WTC11 (cell line): Measurements from ENCODE around the gene MTNR1B.

Source experiments
- CBFB ChIP-seq: sonication (generic); formaldehyde crosslinking; IDR thresholded peaks from 2 replicates; pipeline ENCODE4 v1.8.1; 2022; ENCODE audit warnings: mild to moderate bottlenecking, low read depth, missing genetic modification reagents
- CREB1 ChIP-seq: sonication (generic); formaldehyde crosslinking; IDR thresholded peaks from 2 replicates; pipeline ENCODE4 v1.8.0; 2023; ENCODE audit warnings: mild to moderate bottlenecking, missing genetic modification reagents
- FOXK1 ChIP-seq: sonication (generic); formaldehyde crosslinking; IDR thresholded peaks from 2 replicates; pipeline ENCODE4 v1.8.0; 2022; ENCODE audit warnings: mild to moderate bottlenecking, moderate library complexity, missing genetic modification reagents
- TF ChIP-seq, protein P1 (sequence below): fragments of 200-600 bp; IDR thresholded peaks from 2 replicates; pipeline ENCODE4 v1.8.0; 2022; ENCODE audit warnings: antibody characterized with exemption
- TF ChIP-seq, protein P2 (sequence below): sonication (generic); formaldehyde crosslinking; conservative IDR thresholded peaks from 2 replicates; pipeline ENCODE4 v1.8.1; 2022; ENCODE audit warnings: mild to moderate bottlenecking, missing genetic modification reagents
- TF ChIP-seq, protein P3 (sequence below): sonication (generic); formaldehyde crosslinking; IDR thresholded peaks from 2 replicates; pipeline ENCODE4 v1.8.0; 2023; ENCODE audit warnings: missing genetic modification reagents, mild to moderate bottlenecking, borderline replicate concordance

DNA sequence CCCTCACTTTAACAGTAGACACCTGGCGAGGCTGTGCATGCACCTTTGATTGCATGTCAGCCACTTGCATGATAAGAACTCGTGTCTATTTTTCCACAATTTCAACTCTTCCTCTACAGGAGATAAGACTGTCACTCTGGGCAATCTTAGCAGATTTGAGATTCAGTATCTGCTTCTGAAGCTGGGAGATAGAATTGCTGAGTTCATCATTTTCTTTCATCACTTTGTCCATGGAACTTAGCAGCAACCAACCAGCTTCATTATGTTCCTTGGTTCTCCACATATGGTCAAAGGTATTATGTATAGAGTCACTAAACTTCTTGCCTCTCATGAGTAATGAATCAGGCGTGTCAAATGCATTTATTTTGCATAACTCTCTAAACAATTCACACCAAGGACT, 17.1 kb downstream of the MTNR1B start:
- TF ChIP-seq, protein P1, sequence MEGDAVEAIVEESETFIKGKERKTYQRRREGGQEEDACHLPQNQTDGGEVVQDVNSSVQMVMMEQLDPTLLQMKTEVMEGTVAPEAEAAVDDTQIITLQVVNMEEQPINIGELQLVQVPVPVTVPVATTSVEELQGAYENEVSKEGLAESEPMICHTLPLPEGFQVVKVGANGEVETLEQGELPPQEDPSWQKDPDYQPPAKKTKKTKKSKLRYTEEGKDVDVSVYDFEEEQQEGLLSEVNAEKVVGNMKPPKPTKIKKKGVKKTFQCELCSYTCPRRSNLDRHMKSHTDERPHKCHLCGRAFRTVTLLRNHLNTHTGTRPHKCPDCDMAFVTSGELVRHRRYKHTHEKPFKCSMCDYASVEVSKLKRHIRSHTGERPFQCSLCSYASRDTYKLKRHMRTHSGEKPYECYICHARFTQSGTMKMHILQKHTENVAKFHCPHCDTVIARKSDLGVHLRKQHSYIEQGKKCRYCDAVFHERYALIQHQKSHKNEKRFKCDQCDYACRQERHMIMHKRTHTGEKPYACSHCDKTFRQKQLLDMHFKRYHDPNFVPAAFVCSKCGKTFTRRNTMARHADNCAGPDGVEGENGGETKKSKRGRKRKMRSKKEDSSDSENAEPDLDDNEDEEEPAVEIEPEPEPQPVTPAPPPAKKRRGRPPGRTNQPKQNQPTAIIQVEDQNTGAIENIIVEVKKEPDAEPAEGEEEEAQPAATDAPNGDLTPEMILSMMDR, result no peak
- TF ChIP-seq, protein P2, sequence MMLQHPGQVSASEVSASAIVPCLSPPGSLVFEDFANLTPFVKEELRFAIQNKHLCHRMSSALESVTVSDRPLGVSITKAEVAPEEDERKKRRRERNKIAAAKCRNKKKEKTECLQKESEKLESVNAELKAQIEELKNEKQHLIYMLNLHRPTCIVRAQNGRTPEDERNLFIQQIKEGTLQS, result no peak
- TF ChIP-seq CREB1 (CRISPR knock-in tag) (no peak), FOXK1 (CRISPR knock-in tag) (no peak), CBFB (CRISPR knock-in tag) (no peak)
- TF ChIP-seq, protein P3, sequence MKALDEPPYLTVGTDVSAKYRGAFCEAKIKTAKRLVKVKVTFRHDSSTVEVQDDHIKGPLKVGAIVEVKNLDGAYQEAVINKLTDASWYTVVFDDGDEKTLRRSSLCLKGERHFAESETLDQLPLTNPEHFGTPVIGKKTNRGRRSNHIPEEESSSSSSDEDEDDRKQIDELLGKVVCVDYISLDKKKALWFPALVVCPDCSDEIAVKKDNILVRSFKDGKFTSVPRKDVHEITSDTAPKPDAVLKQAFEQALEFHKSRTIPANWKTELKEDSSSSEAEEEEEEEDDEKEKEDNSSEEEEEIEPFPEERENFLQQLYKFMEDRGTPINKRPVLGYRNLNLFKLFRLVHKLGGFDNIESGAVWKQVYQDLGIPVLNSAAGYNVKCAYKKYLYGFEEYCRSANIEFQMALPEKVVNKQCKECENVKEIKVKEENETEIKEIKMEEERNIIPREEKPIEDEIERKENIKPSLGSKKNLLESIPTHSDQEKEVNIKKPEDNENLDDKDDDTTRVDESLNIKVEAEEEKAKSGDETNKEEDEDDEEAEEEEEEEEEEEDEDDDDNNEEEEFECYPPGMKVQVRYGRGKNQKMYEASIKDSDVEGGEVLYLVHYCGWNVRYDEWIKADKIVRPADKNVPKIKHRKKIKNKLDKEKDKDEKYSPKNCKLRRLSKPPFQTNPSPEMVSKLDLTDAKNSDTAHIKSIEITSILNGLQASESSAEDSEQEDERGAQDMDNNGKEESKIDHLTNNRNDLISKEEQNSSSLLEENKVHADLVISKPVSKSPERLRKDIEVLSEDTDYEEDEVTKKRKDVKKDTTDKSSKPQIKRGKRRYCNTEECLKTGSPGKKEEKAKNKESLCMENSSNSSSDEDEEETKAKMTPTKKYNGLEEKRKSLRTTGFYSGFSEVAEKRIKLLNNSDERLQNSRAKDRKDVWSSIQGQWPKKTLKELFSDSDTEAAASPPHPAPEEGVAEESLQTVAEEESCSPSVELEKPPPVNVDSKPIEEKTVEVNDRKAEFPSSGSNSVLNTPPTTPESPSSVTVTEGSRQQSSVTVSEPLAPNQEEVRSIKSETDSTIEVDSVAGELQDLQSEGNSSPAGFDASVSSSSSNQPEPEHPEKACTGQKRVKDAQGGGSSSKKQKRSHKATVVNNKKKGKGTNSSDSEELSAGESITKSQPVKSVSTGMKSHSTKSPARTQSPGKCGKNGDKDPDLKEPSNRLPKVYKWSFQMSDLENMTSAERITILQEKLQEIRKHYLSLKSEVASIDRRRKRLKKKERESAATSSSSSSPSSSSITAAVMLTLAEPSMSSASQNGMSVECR (CRISPR knock-in tag), result no peak
